Hematopoietic multipotent progenitor cell (in vitro differentiated cells): ENCODE measurements around the gene GID8. TPM values are rescaled to one million over a fixed set of nuclear protein-coding genes. Genes with fewer than 3 reads are reported as not detected.
A peak's percentile ranks its signal among the peaks of the same experiment; 100 is the strongest.
"Not testable (repeated sequence)": the region's sequence is repeated elsewhere in the genome, so short reads cannot be mapped to it uniquely, and the experiment has no call there.

Experiments used
- DNase-seq, 3 donors: peaks; one replicate each; pipeline ENCODE4 v3.0.0-alpha.2; 2011 to 2015; ENCODE audit warnings: low read depth in 2 of 3, low spot score in 2 of 3
- total RNA-seq: library from RNA; depleted of rRNA; stranded (reverse); fragments of >200 nt; gene quantifications from one replicate; pipeline ENCODE4 v1.2.3, GENCODE V29; 2012

Gene GID8
- total RNA-seq, 1 donor, result 37.4 TPM

GRCh38 chr20:62921119-62921687 is 16.7 kb upstream of the GID8 start:
- peak in 2 of 3 donors; percentile 67 to 78 for DNase-seq

- no peak for DNase-seq
These were observed 15.5 kb upstream of the GID8 start for GRCh38 chr20:62922451-62922921.

GRCh38 chr20:62923059-62923668 is 14.8 kb upstream of the GID8 start:
- DNase-seq, result not testable (repeated sequence)

- DNase-seq, result no peak
These were observed 14.1 kb upstream of the GID8 start for GRCh38 chr20:62923669-62924441.

GRCh38 chr20:62924442-62925075 is 13.4 kb upstream of the GID8 start:
- DNase-seq, result no peak

- DNase-seq, result no peak
These were observed 12.9 kb upstream of the GID8 start for GRCh38 chr20:62925076-62925419.

- peak in 1 of 3 donors; percentile 42 for DNase-seq
These were observed 12.3 kb upstream of the GID8 start for GRCh38 chr20:62925420-62926228.

- DNase-seq, result peak; percentile 85 to 87 (median 86)
These were observed 11.5 kb upstream of the GID8 start, which contains the start of gene DIDO1 for GRCh38 chr20:62926229-62927127. DIDO1 (minus strand) TSS chr20:62926505.

GRCh38 chr20:62927128-62927705 is 10.7 kb upstream of the GID8 start:
- DNase-seq, result no peak

GRCh38 chr20:62928246-62928939 is 9.6 kb upstream of the GID8 start:
- no peak for DNase-seq

GRCh38 chr20:62929051-62929538 is 8.9 kb upstream of the GID8 start:
- DNase-seq, result peak in 1 of 3 donors; percentile 42

GRCh38 chr20:62931464-62931863 is 6.5 kb upstream of the GID8 start:
- DNase-seq, result no peak

GRCh38 chr20:62933966-62934365 is 4.0 kb upstream of the GID8 start:
- DNase-seq, result no peak

GRCh38 chr20:62935204-62935967 is 2.6 kb upstream of the GID8 start:
- DNase-seq, result no peak

- DNase-seq, result no peak
These were observed 1.9 kb upstream of the GID8 start for GRCh38 chr20:62935968-62936585.

- DNase-seq, result peak; percentile 93 to 96 (median 95)
These were observed 461 bp upstream of the GID8 start for GRCh38 chr20:62937268-62938104.
